IMR-90 (cell line): ENCODE results near the gene CHST14. TPM values are rescaled to one million over a fixed set of nuclear protein-coding genes. Genes with fewer than 3 reads are reported as not detected.

Source experiments
- ATAC-seq: fragments of 200-7000 bp; cut with Tn5 transposase; 2 replicates; pipeline ENCODE4 v1.9.1; 2020; ENCODE audit warnings: low read depth, mild to moderate bottlenecking, moderate library complexity
- BruUV-seq: library from RNA; stranded (reverse); fragments of 400-500 nt; replicated peaks from 2 replicates; lab custom pipeline; 2021; lab: Mats Ljungman, UMichigan
- CTCF ChIA-PET: fragments of 300-600 bp; formaldehyde crosslinking; extraction: SDS; loops from one replicate; lab custom pipeline; 2021; ENCODE audit warnings: antibody characterized with exemption; lab: Yijun Ruan, JAX
- POLR2A ChIA-PET: fragments of 300-600 bp; sonication (Branson Sonifier 250); formaldehyde crosslinking; loops from one replicate; lab custom pipeline; 2022; ENCODE audit warnings: antibody characterized with exemption; ENCODE audit not compliant: unreplicated experiment; lab: Charles Lee
- DNase-seq: peaks from one replicate; pipeline ENCODE4 v3.0.0; 2013
- H2AFZ ChIP-seq: replicated peaks from 2 replicates; pipeline ENCODE3; 2013; ENCODE audit warnings: low read length, mild to moderate bottlenecking; ENCODE audit not compliant: poor library complexity
- H2AK5ac ChIP-seq: 2 replicates; pipeline ENCODE4 v1.6.1; 2013; ENCODE audit warnings: low read depth, low read length, inconsistent platforms
- H2AK9ac ChIP-seq: replicated peaks from 2 replicates; pipeline ENCODE3; 2013; ENCODE audit warnings: mild to moderate bottlenecking, low read depth, low read length, moderate library complexity; ENCODE audit not compliant: poor library complexity
- H2BK120ac ChIP-seq: 2 replicates; pipeline ENCODE4 v1.6.1; 2013; ENCODE audit warnings: low read depth, low read length, inconsistent platforms
- H2BK15ac ChIP-seq: 3 replicates; pipeline ENCODE4 v1.6.1; 2013; ENCODE audit warnings: low read depth, low read length, inconsistent platforms
- H2BK20ac ChIP-seq: 2 replicates; pipeline ENCODE4 v1.6.1; 2013; ENCODE audit warnings: low read depth, mild to moderate bottlenecking, inconsistent platforms, low read length, moderate library complexity
- H2BK5ac ChIP-seq: 2 replicates; pipeline ENCODE4 v1.6.1; 2013; ENCODE audit warnings: mild to moderate bottlenecking, low read depth, low read length, inconsistent platforms; ENCODE audit not compliant: poor library complexity, severe bottlenecking
- H3K14ac ChIP-seq: replicated peaks from 2 replicates; pipeline ENCODE4 v1.6.1; 2013; ENCODE audit warnings: low read depth, low read length, inconsistent platforms
- H3K18ac ChIP-seq: 2 replicates; pipeline ENCODE4 v1.6.1; 2013; ENCODE audit warnings: low read depth, low read length, control low read depth
- H3K23ac ChIP-seq: 2 replicates; pipeline ENCODE4 v1.6.1; 2013; ENCODE audit warnings: low read depth, low read length, inconsistent platforms
- H3K27ac ChIP-seq: 2 replicates; pipeline ENCODE4 v1.5.1; 2013; ENCODE audit warnings: mild to moderate bottlenecking, control low read depth, low read length; ENCODE audit not compliant: insufficient read depth
- H3K27me3 ChIP-seq: 2 replicates; pipeline ENCODE4 v1.6.1; 2013; ENCODE audit warnings: low read length; ENCODE audit not compliant: control insufficient read depth, insufficient read depth
- H3K36me3 ChIP-seq: 2 replicates; pipeline ENCODE4 v1.6.1; 2013; ENCODE audit warnings: low read length, mixed read lengths; ENCODE audit not compliant: control insufficient read depth, insufficient read depth
- H3K4ac ChIP-seq: 2 replicates; pipeline ENCODE4 v1.6.1; 2013; ENCODE audit warnings: low read depth, low read length, inconsistent platforms
- H3K4me1 ChIP-seq: 2 replicates; pipeline ENCODE4 v1.6.1; 2013; ENCODE audit warnings: low read length, mixed read lengths; ENCODE audit not compliant: control insufficient read depth, insufficient read depth
- H3K4me2 ChIP-seq: 2 replicates; pipeline ENCODE4 v1.6.1; 2013; ENCODE audit warnings: low read depth, mild to moderate bottlenecking, control low read depth, low read length, moderate library complexity
- H3K4me3 ChIP-seq: 2 replicates; pipeline ENCODE4 v1.5.1; 2013; ENCODE audit warnings: low read depth, mild to moderate bottlenecking, control low read depth, low read length, moderate library complexity; ENCODE audit not compliant: insufficient read depth
- H3K56ac ChIP-seq: 2 replicates; pipeline ENCODE4 v1.6.1; 2013; ENCODE audit warnings: low read length, inconsistent platforms; ENCODE audit not compliant: insufficient read depth; ENCODE audit errors: extremely low read depth
- H3K79me1 ChIP-seq, 2 experiments: 2 replicates each; pipeline ENCODE4 v1.6.1; 2013; ENCODE audit warnings: low read length in 2 of 2, inconsistent platforms in 1 of 2, low read depth in 1 of 2
- H3K9ac ChIP-seq: 2 replicates; pipeline ENCODE4 v1.6.1; 2013; ENCODE audit warnings: low read depth, low read length, control low read depth
- H3K9me1 ChIP-seq: 2 replicates; pipeline ENCODE4 v1.6.1; 2013; ENCODE audit warnings: low read length, inconsistent platforms; ENCODE audit not compliant: insufficient read depth
- H3K9me3 ChIP-seq: 2 replicates; pipeline ENCODE4 v1.6.1; 2013; ENCODE audit warnings: low read length; ENCODE audit not compliant: control insufficient read depth, insufficient read depth
- H4K20me1 ChIP-seq: 2 replicates; pipeline ENCODE4 v1.6.1; 2013; ENCODE audit warnings: low read length, inconsistent platforms; ENCODE audit not compliant: insufficient read depth
- H4K5ac ChIP-seq: 2 replicates; pipeline ENCODE4 v1.6.1; 2013; ENCODE audit warnings: mild to moderate bottlenecking, low read depth, low read length, control low read depth
- H4K8ac ChIP-seq, 2 experiments: 2 replicates each; pipeline ENCODE4 v1.6.1; 2013; ENCODE audit warnings: low read depth in 2 of 2, low read length in 2 of 2, control low read depth in 1 of 2, inconsistent platforms in 1 of 2
- H4K91ac ChIP-seq: 2 replicates; pipeline ENCODE4 v1.6.1; 2013; ENCODE audit warnings: low read depth, low read length, inconsistent platforms; ENCODE audit not compliant: insufficient read depth
- BHLHE40 ChIP-seq: fragments of 150-350 bp; IDR thresholded peaks from 2 replicates; pipeline ENCODE4 v1.6.1; 2016; ENCODE audit warnings: mild to moderate bottlenecking, low read depth, low read length
- CEBPB ChIP-seq: IDR thresholded peaks from 2 replicates; pipeline ENCODE4 v1.6.1; 2012; ENCODE audit warnings: low read depth, low read length, improper control_type of control experiment
- CHD1 ChIP-seq: IDR thresholded peaks from 2 replicates; pipeline ENCODE4 v1.6.1; 2012; ENCODE audit warnings: low read depth, low read length, improper control_type of control experiment
- CTCF ChIP-seq: conservative IDR thresholded peaks from 2 replicates; pipeline ENCODE4 v1.5.1; 2012; ENCODE audit warnings: mild to moderate bottlenecking, low read depth, low read length, improper control_type of control experiment
- ELK1 ChIP-seq: fragments of 150-350 bp; IDR thresholded peaks from 2 replicates; pipeline ENCODE4 v1.6.1; 2016; ENCODE audit warnings: low read depth, mild to moderate bottlenecking, low read length, moderate library complexity, borderline replicate concordance
- FOS ChIP-seq: fragments of 150-350 bp; IDR thresholded peaks from 2 replicates; pipeline ENCODE4 v1.6.1; 2016; ENCODE audit warnings: low read depth, low read length
- MAFK ChIP-seq: IDR thresholded peaks from 2 replicates; pipeline ENCODE4 v1.6.1; 2012; ENCODE audit warnings: low read depth, low read length, improper control_type of control experiment
- MAZ ChIP-seq: IDR thresholded peaks from 2 replicates; pipeline ENCODE4 v1.6.1; 2012; ENCODE audit warnings: low read depth, mild to moderate bottlenecking, low read length, improper control_type of control experiment, moderate library complexity, borderline replicate concordance
- MXI1 ChIP-seq: IDR thresholded peaks from 2 replicates; pipeline ENCODE4 v1.6.1; 2012; ENCODE audit warnings: low read depth, mild to moderate bottlenecking, low read length, moderate library complexity, borderline replicate concordance
- NFE2L2 ChIP-seq: fragments of 150-350 bp; IDR thresholded peaks from 2 replicates; pipeline ENCODE4 v1.6.1; 2016; ENCODE audit warnings: low read depth, mild to moderate bottlenecking, low read length
- POLR2A ChIP-seq: IDR thresholded peaks from 2 replicates; pipeline ENCODE4 v1.6.1; 2012; ENCODE audit warnings: mild to moderate bottlenecking, low read depth, low read length
- RAD21 ChIP-seq: IDR thresholded peaks from 2 replicates; pipeline ENCODE4 v1.6.1; 2012; ENCODE audit warnings: low read length, improper control_type of control experiment
- RCOR1 ChIP-seq: IDR thresholded peaks from 2 replicates; pipeline ENCODE4 v1.6.1; 2012; ENCODE audit warnings: mild to moderate bottlenecking, low read length, improper control_type of control experiment; ENCODE audit not compliant: insufficient replicate concordance
- RFX5 ChIP-seq: IDR thresholded peaks from 2 replicates; pipeline ENCODE4 v1.8.0; 2012; ENCODE audit warnings: low read depth, mild to moderate bottlenecking, low read length, moderate library complexity
- SMC3 ChIP-seq: fragments of 150-350 bp; IDR thresholded peaks from 2 replicates; pipeline ENCODE4 v1.6.1; 2016; ENCODE audit warnings: low read depth, mild to moderate bottlenecking, antibody characterized with exemption, low read length, moderate library complexity
- USF2 ChIP-seq: fragments of 150-350 bp; IDR thresholded peaks from 2 replicates; pipeline ENCODE4 v1.6.1; 2017; ENCODE audit warnings: mild to moderate bottlenecking, antibody characterized with exemption, low read length, low read depth
- WGBS, 2 experiments: methylation state at CpG; one replicate each; pipeline versions ENCODE4 v1.1.5 to v1.1.7; 2013; ENCODE audit warnings: missing lambda C conversion rate in 2 of 2; ENCODE audit not compliant: insufficient read length in 1 of 2; ENCODE audit errors: extremely low coverage in 2 of 2; 5-methylcytosine and 5-hydroxymethylcytosine counted together
- dilution Hi-C: fragments of 300-500 bp; cut with HindIII; formaldehyde crosslinking; loops from one replicate; pipeline ENCODE4 v1.14.3; 2018; ENCODE audit warnings: low sequenced_read_pairs; ENCODE audit not compliant: unreplicated experiment
- in situ Hi-C: fragments of 300-500 bp; cut with MboI; formaldehyde crosslinking; loops from 3 replicates; pipeline ENCODE4 v1.14.3; 2019; ENCODE audit warnings: low sequenced_read_pairs, inconsistent platforms, mixed read lengths
- intact Hi-C: fragments of 100-400 bp; cut with micrococcal nuclease; formaldehyde crosslinking; loops from 2 replicates; pipeline ENCODE4 v1.10.0; 2022
- polyA plus RNA-seq, 3 experiments: library from polyadenylated mRNA; depleted of rRNA; stranded (reverse); fragments of >200 nt; gene quantifications; 2 replicates each; pipeline ENCODE4 v1.2.3, GENCODE V29; 2012; ENCODE audit warnings: low replicate concordance in 1 of 3
- total RNA-seq: library from RNA; depleted of rRNA; stranded (reverse); fragments of >200 nt; gene quantifications from 2 replicates; pipeline ENCODE4 v1.2.3, GENCODE V29; 2012

Gene CHST14
- total and polyA plus RNA-seq, 2 of the 4 experiments (the other 2 are of a cell fraction), result 3.8 to 19.5 TPM

- no peak overlapping the region for H2BK15ac ChIP-seq
- H2BK5ac ChIP-seq, result no peak overlapping the region
- dilution Hi-C loops (no loop called here), in situ Hi-C loops (no loop called here), intact Hi-C loops (loop anchor here (5.0 kb wide), 1 partner anchor 68 kb away; the partner anchor contains the start of gene BAHD1)
- no peak overlapping the region for H3K14ac ChIP-seq
- 80% methylated on average over 1 of the region's 2 CpGs; no CpG with 5 or more reads in 1 of the 2 experiments for WGBS, 2 experiments
- no peak overlapping the region for H3K56ac ChIP-seq
- no peak overlapping the region for H3K9ac ChIP-seq
- no peak overlapping the region for H2AK9ac ChIP-seq
- H4K20me1 ChIP-seq, result no peaks in the 10 kb centered on the region
- DNase-seq, result no peak
- no peak overlapping the region for H3K4me3 ChIP-seq
- no peak overlapping the region for H3K4ac ChIP-seq
- no TSS peak for BruUV-seq
- no peaks in the 10 kb centered on the region for H3K79me1 ChIP-seq
- H3K36me3 ChIP-seq, result no peaks in the 10 kb centered on the region
- H3K4me2 ChIP-seq, result no peak overlapping the region
- peaks cover 34% of the 10 kb centered on the region for H3K27me3 ChIP-seq
- no peaks in the 10 kb centered on the region for H3K9me3 ChIP-seq
- no peak overlapping the region for H2BK120ac ChIP-seq
- no peak overlapping the region for H2BK20ac ChIP-seq
- no peak overlapping the region for H3K23ac ChIP-seq
- H3K27ac ChIP-seq, result no peak overlapping the region
- peaks cover 4% of the 10 kb centered on the region; the same call in 1 of the 2 replicates for H3K4me1 ChIP-seq
- no peak for ATAC-seq
- TF ChIP-seq USF2 (no peak), ELK1 (no peak), RFX5 (no peak), MXI1 (no peak), MAFK (no peak), BHLHE40 (no peak), SMC3 (no peak), RAD21 (no peak), CTCF (no peak), POLR2A (no peak), CHD1 (no peak), CEBPB (no peak), MAZ (no peak), FOS (no peak), NFE2L2 (no peak), RCOR1 (no peak)
- no peak overlapping the region for H3K18ac ChIP-seq
- H3K9me1 ChIP-seq, result no peaks in the 10 kb centered on the region
- H2AK5ac ChIP-seq, result no peak overlapping the region
- POLR2A ChIA-PET, result no interaction called here
- no peak overlapping the region for H4K91ac ChIP-seq
- no peak overlapping the region for H4K5ac ChIP-seq
- no peak overlapping the region for H4K8ac ChIP-seq
- no peak overlapping the region for H2AFZ ChIP-seq
- CTCF ChIA-PET, result no interaction called here
Measured at GRCh38 chr15:40510201-40510600, 39.4 kb downstream of the CHST14 start.
